Ammon's horn (tissue), 1 donor: ENCODE measurements around the gene FNDC1.
A peak's percentile ranks its signal among the peaks of the same experiment; 100 is the strongest.

ENCODE experiments used
- DNase-seq: peaks from one replicate; pipeline ENCODE4 v3.0.0-alpha.2; 2016; ENCODE audit warnings: low spot score

FNDC1 gene

DNA sequence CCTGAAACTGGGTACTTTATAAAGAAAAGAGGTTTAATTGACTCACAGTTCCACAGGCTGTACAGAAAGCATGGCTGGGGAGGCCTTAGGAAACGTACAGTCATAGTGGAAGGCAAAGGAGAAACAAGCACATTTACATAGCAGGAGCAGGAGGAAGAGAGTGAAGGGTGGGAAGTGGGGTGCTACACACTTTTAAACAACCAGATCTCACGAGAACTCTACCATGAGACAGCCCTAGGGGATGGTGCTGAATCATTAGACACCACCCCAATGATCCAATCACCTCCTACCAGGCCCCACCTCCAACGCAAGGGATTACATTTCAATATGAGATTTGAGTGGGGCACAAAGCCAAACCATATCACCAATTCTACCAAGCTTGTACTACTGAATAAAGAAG, 7.4 kb upstream of the FNDC1 start:
- DNase-seq, result no peak

DNA sequence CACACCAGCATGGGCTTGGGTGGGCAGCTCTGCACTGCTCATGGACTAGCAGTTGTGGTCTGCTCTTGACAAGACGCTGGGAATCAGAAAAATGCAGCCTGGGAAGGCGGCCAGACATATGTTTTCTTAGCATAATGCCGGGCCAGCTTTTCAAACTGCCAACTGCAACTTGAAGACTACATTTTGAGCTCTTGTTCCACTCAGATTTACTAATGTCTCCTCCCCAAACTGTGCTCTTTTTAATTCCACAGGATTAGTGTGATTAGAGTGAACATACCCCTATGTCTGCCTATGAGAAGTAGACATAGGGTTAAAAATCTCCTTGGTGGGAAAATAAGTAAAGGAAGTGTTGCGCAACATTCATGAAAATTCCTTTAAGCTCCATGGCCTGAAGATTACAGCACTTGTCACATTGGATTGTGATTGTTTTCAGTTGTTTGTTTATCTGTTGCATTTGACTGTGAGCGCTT, 5.3 kb upstream of the FNDC1 start:
- no peak for DNase-seq

- DNase-seq, result no peak
Observed at GRCh38 chr6:159168536-159169192, 536 bp upstream of the FNDC1 start.

DNA sequence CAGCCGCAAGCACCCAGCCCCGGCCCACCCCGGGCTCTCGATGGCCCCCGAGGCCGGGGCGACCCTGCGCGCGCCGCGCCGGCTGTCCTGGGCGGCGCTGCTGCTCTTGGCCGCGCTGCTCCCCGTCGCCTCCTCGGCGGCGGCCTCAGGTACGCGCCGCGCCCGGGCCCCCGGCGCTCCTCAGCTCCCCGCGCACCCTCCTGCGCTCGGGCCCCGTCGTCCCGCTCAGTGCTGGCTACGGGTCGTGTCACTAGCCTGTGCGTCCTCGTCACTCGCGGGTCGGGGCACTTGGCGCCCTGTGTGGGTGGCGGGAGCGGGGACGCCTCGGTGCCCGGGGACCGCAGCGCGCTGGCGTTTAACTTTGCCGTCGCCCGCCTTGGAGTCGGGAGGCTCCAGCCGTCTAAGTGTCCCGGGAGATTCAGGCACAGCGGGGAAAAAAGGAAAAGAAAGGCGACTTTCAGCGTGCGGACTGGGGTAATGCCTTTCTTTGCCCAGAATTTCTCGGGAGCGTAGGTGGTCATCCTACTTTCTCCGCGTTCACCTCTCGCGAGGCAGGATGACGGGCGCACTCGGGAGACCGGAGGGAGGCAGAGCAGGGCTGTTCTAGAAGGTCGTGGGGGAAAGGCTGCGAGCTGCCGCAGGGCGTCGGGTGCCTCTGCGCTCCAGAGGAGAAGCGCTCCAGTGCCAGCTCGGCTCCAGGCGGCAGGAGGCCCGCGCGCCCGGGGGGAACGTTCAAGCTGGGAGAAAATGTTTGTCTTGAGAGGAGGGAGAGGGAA, 545 bp downstream of the FNDC1 start:
- peak; percentile 6 for DNase-seq

DNA sequence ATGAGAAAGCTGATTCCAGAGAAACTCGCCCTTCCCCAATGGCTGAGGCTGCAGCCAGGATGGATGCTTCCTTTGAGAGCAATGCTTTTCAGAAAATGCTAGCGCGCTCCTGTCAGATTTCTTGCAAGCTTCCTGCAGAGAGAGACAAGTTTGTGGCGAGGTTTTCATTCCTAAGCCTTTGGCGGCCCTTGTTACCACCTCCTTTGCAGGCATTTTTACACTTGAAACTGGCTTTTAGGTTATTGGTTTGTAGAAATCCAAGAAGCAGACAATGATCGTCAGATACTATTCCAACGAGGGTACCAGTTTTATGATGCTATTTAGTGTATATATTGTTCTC, 1.1 kb downstream of the FNDC1 start:
- no peak for DNase-seq

- DNase-seq, result no peak
Observed at GRCh38 chr6:159170999-159171712, 2.0 kb downstream of the FNDC1 start.

- DNase-seq, result no peak
Observed at GRCh38 chr6:159172091-159172491, 2.9 kb downstream of the FNDC1 start.

DNA sequence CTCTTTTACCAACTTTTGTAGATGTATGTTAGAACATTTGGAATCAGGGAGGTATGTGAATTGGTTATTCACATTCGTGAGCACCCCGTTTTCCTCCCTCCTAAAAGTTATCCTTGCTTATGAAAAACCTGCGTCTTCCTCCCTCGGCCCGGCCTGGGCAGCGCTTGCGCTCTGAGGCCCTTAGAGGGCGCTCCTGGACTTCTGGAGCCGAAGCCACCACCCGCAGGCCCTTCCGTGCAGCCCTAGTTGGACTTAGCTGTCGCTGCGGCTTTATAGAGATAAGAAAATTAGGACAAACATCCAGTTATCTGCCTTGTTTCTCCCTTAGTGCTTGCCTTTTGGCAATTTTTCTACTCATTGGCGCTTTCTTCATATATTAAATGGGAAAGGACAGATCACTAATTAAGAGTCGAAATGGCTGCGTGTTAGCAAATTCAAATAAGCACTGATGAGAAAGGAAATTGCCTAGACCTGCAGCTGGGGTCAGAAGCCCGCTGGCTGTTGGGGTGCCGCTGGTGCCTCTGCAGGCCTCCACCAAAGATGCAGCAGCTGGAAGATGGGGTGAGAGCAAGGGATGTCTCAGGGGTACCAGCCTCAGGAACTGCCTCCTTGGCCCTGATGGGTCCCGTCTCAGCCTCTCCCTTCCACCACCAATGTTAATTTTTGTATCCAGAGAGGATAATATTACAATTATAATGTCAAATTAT, 5.2 kb downstream of the FNDC1 start:
- peak; percentile 83 for DNase-seq

DNA sequence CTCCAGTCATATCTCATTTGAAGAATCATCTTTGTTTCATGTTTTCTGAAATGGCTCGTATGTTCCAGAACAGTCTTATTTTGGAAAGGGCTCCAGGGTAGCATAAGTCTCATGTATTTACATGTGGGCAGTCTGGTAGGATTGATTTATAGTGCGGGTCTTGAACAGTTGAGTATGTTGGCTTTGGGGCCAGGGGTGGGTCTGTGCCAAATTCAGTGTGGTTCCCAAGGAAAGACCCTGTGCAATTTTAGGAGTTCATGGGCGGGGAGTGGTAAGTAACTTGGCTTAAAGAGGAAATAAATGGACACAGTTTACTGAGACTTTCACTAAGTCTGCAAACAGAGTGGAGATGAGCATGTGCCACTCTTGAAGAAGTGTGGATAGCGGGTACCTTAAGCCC, 7.7 kb downstream of the FNDC1 start:
- no peak for DNase-seq

DNA sequence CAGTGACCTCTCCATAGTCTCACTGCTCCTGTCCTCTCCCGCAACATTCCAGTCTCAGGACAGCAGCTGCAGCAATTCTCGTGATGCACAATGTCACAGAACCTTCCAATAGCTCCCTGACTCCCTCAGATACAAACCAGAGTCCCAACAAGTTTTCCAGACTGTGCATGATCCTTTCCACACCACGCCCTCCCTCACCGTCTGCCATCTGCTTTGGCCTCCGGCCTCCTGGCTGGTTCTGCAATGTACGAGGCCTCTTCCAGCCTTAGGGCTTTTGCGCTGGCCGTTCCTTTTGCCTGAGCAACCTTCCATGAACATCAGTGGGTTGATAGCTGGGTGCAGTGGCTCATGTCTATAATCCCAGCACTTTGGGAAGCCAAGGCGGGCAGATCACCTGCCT, 9.6 kb downstream of the FNDC1 start:
- no peak for DNase-seq

GRCh38 chr6:159180001-159180400, 10.8 kb downstream of the FNDC1 start:
- no peak for DNase-seq

DNA sequence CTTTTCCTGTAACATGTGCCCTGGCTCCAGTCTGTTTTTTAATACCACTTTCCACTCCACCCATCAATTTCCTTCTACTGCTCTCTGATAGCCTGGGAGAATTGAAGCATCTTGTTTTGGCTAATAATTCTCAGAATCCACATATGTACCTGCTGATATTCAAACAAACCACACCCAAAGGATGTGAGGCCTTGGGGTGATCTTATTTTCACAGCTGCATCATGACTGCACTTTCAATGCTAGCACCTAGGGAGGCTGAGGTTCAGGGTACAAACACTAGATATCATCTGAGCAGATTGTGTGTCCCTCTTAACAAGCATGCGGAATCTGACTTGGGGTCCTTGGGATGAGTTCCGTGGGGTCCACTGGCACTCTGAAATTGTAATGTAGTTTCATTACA, 12.7 kb downstream of the FNDC1 start:
- no peak for DNase-seq

DNA sequence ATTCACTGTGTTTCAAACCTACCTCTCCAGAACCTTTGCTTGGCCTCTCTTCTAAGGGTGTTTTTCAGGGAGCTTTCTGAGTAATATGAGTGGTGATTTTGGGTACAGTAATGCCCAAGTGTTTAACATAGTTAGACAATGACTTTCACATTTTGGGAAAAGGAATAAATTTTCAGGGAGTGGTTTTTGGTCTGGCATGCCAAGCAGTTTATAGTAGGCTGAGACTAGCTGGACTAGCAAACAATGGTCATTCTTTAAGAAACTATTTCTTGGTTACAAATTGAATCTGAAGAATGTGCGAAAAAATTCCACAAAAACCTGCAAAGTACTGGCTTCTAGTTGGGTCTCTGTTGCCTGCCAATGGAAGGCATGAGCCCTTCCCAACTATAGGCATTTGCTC, 15.4 kb downstream of the FNDC1 start:
- DNase-seq, result no peak

DNA sequence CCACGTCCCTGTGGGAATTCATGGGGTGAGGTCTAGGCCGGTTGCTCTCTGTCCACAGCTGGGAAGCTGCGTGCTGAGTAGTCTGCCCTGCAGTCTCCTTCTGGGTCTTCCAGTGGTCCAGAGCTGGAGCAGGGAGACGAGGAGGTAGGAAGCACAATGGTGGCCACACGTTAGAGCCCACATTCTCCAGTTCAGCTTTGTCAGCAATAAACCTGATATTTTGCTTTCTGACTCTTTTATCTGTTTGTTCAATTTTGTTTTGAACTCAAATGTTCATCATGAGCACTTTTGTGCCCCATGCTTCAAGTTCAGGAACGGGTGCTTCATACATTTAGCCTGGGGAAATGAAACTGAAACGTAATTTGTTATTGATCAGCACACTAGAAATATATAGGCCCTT, 21.3 kb downstream of the FNDC1 start:
- no peak for DNase-seq

- no peak for DNase-seq
Observed at GRCh38 chr6:159193923-159194322, 24.7 kb downstream of the FNDC1 start.

DNA sequence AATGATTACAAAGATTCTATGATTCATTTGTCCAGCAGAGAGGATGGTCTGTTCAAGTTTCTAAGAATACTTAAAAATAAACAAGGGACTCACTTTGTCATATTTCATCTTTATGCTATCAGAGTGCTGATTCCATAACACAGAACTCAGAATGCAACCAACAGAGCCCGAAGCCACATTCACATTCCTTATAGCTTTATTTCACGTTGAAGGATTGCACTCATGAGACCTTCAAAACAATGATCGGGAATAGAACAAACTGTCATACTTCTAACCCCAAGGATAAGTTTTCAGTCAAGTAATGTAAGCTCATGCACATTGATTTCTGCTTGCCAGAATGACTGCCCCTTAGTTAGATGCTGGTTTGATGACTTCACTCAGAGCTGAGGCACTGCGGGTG, 25.2 kb downstream of the FNDC1 start:
- DNase-seq, result no peak

- DNase-seq, result no peak
Observed at GRCh38 chr6:159196430-159196975, 27.3 kb downstream of the FNDC1 start.

DNA sequence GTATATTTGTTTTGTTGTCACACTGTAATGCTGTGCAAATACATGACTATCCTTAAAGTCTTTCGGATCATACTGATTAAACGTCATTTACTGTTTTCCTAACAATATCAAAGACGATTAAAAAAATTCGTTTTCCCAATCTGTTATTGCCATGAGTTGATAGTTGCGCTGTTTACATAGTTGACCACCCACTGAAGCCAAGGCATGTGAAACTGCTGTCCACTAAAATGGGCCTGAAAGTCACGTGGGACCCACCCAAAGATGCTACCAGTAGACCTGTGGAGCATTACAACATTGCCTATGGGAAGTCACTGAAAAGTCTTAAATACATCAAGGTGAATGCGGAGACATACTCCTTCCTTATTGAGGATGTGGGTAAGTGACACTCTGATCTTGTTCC, 28.1 kb downstream of the FNDC1 start:
- no peak for DNase-seq

DNA sequence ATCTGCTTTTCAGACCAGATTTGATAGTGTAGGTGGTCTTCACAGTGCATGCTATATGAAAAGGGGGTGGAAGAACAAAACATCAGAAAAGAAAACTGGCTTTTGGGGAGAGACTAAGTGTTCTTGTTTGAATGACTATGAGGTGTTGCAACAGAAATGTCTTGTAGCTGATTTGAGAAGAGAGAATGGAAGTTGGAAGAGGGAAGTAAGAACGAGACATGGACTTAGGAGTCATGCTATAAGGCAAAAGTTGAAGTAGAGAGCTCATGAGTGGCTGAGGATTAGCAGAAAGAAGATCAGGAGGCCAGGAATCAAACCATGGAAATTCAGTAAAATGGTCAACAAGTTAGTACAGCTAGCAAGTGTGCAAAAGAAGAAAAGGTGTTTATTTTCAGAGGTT, 32.1 kb downstream of the FNDC1 start:
- peak; percentile 54 for DNase-seq

DNA sequence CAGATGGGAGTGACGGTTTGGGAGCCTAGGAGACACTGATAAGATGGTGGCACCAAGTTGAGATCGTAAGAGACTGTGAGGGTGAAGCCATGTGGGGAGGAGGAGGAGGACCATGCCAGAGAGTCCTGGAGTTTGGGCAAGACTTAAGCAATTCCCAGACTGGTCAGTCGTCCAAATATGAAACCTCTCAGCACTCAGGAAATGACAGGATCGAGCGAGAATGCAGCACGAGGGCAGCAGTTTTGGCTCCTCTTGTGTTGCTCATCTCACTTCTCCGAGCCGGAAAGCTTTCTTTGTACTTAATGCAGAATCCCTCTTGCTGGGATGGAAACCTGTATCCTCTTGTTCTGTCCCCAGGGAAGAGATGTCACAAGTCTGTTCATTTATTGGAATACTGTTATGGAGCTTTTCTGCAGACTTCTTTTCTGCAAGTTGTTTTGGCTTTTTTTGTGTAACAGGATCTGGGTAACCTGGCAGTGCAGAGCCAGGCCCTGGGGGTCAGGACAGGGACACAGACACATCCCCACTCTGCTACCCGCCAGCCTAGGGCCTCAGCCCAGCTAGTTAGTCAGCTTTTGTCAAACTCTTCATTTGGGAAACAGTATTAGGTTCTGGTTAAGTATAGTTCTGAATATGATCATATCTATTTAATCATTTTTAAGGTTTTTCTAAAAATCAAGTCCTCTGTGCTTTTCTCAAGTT, 34.3 kb downstream of the FNDC1 start:
- no peak for DNase-seq

DNA sequence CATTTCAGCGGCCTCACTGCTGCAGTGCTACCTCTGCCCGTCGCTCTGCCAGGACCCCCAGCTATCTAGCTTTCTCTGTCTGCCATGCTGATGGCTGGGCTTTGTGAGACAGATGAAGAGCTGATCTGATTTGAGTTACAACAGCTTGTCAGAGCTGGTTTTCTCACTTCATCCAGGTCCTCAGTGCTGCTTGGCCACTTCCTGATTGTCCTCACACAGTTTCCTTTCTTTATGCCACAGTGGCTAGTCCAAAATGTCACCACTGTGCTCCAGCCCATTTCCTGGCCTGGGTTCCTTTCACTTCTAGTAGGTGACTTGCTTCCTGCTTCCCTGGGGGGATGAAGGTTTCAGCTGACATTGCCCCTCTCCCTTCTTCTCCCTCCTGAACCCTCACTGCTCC, 35.4 kb downstream of the FNDC1 start:
- DNase-seq, result no peak

DNA sequence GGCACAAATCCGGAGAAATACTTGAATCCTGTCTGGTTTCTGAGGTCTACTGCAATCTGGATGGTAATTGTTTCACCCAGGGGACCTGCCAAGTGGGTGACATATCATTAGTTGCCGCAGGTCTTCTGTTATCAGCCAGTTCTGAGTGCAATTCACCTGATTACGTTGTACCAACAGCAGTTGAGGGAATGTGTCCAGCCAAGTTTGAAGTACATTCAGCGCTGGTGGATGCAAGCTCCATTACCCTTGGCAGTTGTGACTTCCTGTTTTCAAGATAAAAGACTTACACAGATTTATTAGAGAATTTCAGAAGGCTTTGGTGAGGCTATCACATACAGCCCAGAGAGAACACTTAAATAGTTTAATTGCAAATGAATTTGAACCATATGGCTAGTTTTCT, 42.8 kb downstream of the FNDC1 start:
- no peak for DNase-seq
